HCT116 (cell line): ENCODE data around the gene PRDM11.

Experiments
- CEBPB ChIP-seq: IDR thresholded peaks from 2 replicates; pipeline ENCODE4 v1.6.1; 2012; ENCODE audit warnings: low read depth
- EGR1 ChIP-seq: IDR thresholded peaks from 2 replicates; pipeline ENCODE4 v1.6.1; 2012; ENCODE audit warnings: low read depth
- EZH2 ChIP-seq: fragments of 200-600 bp; sonication (generic); IDR thresholded peaks from 2 replicates; pipeline ENCODE4 v1.6.1; 2017; ENCODE audit warnings: antibody characterized with exemption, mixed run types
- POLR2A ChIP-seq: IDR thresholded peaks from 2 replicates; pipeline ENCODE4 v1.7.0; 2011; ENCODE audit warnings: borderline replicate concordance; ENCODE audit not compliant: insufficient read depth, insufficient read length; ENCODE audit errors: extremely low read depth
- POLR2AphosphoS5 ChIP-seq: IDR thresholded peaks from 2 replicates; pipeline ENCODE4 v1.6.1; 2011; ENCODE audit warnings: mild to moderate bottlenecking, low read depth, low read length, moderate library complexity
- RAD21 ChIP-seq: IDR thresholded peaks from 2 replicates; pipeline ENCODE4 v1.6.1; 2012; ENCODE audit warnings: low read depth, mild to moderate bottlenecking
- SP1 ChIP-seq: IDR thresholded peaks from 2 replicates; pipeline ENCODE4 v1.6.1; 2012; ENCODE audit warnings: low read depth
- ZFX ChIP-seq: fragments of 450-650 bp; IDR thresholded peaks from 2 replicates; pipeline ENCODE4 v1.6.1; 2017
- ZNF274 ChIP-seq: fragments of 200-500 bp; sonication (Bioruptor generic); IDR thresholded peaks from 2 replicates; pipeline ENCODE4 v1.6.1; 2014; ENCODE audit warnings: mild to moderate bottlenecking, low read depth, low read length, inconsistent platforms
- TF ChIP-seq, protein P1 (sequence below), 3 experiments: fragments of 200-600 bp in 1 of 3; sonication (generic) in 1 of 3; IDR thresholded peaks in 2 of 3; conservative IDR thresholded peaks in 1 of 3; 2 replicates each; pipeline ENCODE4 v1.5.1; 2012 to 2017; ENCODE audit warnings: low read depth in 2 of 3, low read length in 2 of 3, antibody characterized with exemption in 1 of 3, borderline replicate concordance in 1 of 3, control low read depth in 1 of 3, mild to moderate bottlenecking in 1 of 3, mixed read lengths in 1 of 3, mixed run types in 1 of 3, moderate library complexity in 1 of 3; ENCODE audit not compliant: insufficient read depth in 1 of 3
- TF ChIP-seq, protein P2 (sequence below): IDR thresholded peaks from 2 replicates; pipeline ENCODE4 v1.6.1; 2012; ENCODE audit warnings: low read depth
- TF ChIP-seq, protein P3 (sequence below): IDR thresholded peaks from 2 replicates; pipeline ENCODE4 v1.6.1; 2012

- TF ChIP-seq, protein P1, sequence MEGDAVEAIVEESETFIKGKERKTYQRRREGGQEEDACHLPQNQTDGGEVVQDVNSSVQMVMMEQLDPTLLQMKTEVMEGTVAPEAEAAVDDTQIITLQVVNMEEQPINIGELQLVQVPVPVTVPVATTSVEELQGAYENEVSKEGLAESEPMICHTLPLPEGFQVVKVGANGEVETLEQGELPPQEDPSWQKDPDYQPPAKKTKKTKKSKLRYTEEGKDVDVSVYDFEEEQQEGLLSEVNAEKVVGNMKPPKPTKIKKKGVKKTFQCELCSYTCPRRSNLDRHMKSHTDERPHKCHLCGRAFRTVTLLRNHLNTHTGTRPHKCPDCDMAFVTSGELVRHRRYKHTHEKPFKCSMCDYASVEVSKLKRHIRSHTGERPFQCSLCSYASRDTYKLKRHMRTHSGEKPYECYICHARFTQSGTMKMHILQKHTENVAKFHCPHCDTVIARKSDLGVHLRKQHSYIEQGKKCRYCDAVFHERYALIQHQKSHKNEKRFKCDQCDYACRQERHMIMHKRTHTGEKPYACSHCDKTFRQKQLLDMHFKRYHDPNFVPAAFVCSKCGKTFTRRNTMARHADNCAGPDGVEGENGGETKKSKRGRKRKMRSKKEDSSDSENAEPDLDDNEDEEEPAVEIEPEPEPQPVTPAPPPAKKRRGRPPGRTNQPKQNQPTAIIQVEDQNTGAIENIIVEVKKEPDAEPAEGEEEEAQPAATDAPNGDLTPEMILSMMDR (IDR thresholded peaks at IDR 0.05 in 2 of 3, conservative IDR thresholded peaks at IDR 0.05 in 1 of 3; ENCODE audit: borderline replicate concordance in 1 of 3, insufficient read depth in 1 of 3, low read depth in 2 of 3, low read length in 2 of 3), result no peak
- TF ChIP-seq, protein P2, sequence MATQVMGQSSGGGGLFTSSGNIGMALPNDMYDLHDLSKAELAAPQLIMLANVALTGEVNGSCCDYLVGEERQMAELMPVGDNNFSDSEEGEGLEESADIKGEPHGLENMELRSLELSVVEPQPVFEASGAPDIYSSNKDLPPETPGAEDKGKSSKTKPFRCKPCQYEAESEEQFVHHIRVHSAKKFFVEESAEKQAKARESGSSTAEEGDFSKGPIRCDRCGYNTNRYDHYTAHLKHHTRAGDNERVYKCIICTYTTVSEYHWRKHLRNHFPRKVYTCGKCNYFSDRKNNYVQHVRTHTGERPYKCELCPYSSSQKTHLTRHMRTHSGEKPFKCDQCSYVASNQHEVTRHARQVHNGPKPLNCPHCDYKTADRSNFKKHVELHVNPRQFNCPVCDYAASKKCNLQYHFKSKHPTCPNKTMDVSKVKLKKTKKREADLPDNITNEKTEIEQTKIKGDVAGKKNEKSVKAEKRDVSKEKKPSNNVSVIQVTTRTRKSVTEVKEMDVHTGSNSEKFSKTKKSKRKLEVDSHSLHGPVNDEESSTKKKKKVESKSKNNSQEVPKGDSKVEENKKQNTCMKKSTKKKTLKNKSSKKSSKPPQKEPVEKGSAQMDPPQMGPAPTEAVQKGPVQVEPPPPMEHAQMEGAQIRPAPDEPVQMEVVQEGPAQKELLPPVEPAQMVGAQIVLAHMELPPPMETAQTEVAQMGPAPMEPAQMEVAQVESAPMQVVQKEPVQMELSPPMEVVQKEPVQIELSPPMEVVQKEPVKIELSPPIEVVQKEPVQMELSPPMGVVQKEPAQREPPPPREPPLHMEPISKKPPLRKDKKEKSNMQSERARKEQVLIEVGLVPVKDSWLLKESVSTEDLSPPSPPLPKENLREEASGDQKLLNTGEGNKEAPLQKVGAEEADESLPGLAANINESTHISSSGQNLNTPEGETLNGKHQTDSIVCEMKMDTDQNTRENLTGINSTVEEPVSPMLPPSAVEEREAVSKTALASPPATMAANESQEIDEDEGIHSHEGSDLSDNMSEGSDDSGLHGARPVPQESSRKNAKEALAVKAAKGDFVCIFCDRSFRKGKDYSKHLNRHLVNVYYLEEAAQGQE, result no peak
- TF ChIP-seq CEBPB (no peak), POLR2A (no peak), RAD21 (no peak), POLR2AphosphoS5 (no peak), ZNF274 (no peak), ZFX (no peak), SP1 (no peak), EZH2 (no peak), EGR1 (no peak)
- TF ChIP-seq, protein P3, sequence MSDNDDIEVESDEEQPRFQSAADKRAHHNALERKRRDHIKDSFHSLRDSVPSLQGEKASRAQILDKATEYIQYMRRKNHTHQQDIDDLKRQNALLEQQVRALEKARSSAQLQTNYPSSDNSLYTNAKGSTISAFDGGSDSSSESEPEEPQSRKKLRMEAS, result no peak
Observed at GRCh38 chr11:45267652-45268299, 121.3 kb downstream of the PRDM11 start.
